Natural killer cell (primary cell): ENCODE measurements around the gene MBLAC1. TPM values are rescaled to one million over a fixed set of nuclear protein-coding genes. Genes with fewer than 3 reads are reported as not detected.
"Not testable (repeated sequence)": the region's sequence is repeated elsewhere in the genome, so short reads cannot be mapped to it uniquely, and the experiment has no call there.

Experiments used
- ATAC-seq, 3 donors: fragments of 150-1000 bp in 2 of 3; fragments of 200-7000 bp in 1 of 3; cut with Tn5 transposase; 1 replicate in 1 of 3; 2 replicates in 2 of 3; pipeline ENCODE4 v1.10.0; 2021; ENCODE audit warnings: mild to moderate bottlenecking in 2 of 3, moderate library complexity in 2 of 3
- DNase-seq, 2 donors: peaks; one replicate each; pipeline versions ENCODE4 v3.0.0 to v3.0.0-alpha.2; 2013 to 2021; ENCODE audit warnings: mixed read lengths in 1 of 2
- H3K27ac ChIP-seq: one replicate; pipeline ENCODE4 v1.5.1; 2013; ENCODE audit warnings: mild to moderate bottlenecking, low read length
- H3K27me3 ChIP-seq: one replicate; pipeline ENCODE4 v1.6.1; 2013; ENCODE audit warnings: low read length; ENCODE audit not compliant: control insufficient read depth, insufficient read depth
- H3K36me3 ChIP-seq: one replicate; pipeline ENCODE4 v1.6.1; 2013; ENCODE audit warnings: low read length; ENCODE audit not compliant: control insufficient read depth, insufficient read depth
- H3K4me1 ChIP-seq: one replicate; pipeline ENCODE4 v1.6.1; 2013; ENCODE audit warnings: low read length; ENCODE audit not compliant: control insufficient read depth, insufficient read depth
- H3K4me3 ChIP-seq: one replicate; pipeline ENCODE4 v1.5.1; 2013; ENCODE audit warnings: low read length
- H3K9me3 ChIP-seq: one replicate; pipeline ENCODE4 v1.6.1; 2013; ENCODE audit warnings: low read length; ENCODE audit not compliant: control insufficient read depth, insufficient read depth
- H3K27ac Mint-ChIP-seq, 2 donors: one replicate each; pipeline ENCODE4 v1.8.0; 2022; ENCODE audit warnings: mild to moderate bottlenecking in 2 of 2, mixed read lengths in 2 of 2, moderate library complexity in 1 of 2
- H3K27me3 Mint-ChIP-seq, 2 donors: one replicate each; pipeline ENCODE4 v1.8.0; 2022; ENCODE audit warnings: low read depth in 2 of 2, mixed read lengths in 2 of 2
- H3K36me3 Mint-ChIP-seq: one replicate; pipeline ENCODE4 v1.8.0; 2022; ENCODE audit warnings: mixed read lengths
- H3K4me1 Mint-ChIP-seq, 2 donors: one replicate each; pipeline ENCODE4 v1.8.0; 2022; ENCODE audit warnings: mixed read lengths in 2 of 2
- H3K4me3 Mint-ChIP-seq: one replicate; pipeline ENCODE4 v1.8.0; 2022; ENCODE audit warnings: mild to moderate bottlenecking, moderate library complexity, mixed read lengths
- H3K9me3 Mint-ChIP-seq, 2 donors: one replicate each; pipeline ENCODE4 v1.8.0; 2022; ENCODE audit warnings: mixed read lengths in 2 of 2
- WGBS: methylation state at CpG from one replicate; pipeline ENCODE4 v1.1.7; 2013; ENCODE audit warnings: missing lambda C conversion rate; ENCODE audit not compliant: insufficient coverage; 5-methylcytosine and 5-hydroxymethylcytosine counted together
- intact Hi-C: fragments of 100-400 bp; cut with micrococcal nuclease; formaldehyde crosslinking; loops from one replicate; pipeline ENCODE4 v1.14.2; 2022
- total RNA-seq, 4 donors: library from RNA; stranded (reverse); fragments of 120-200 nt in 1 of 4; gene quantifications; one replicate each; pipeline versions ENCODE4 v1.2.3 to v1.2.4, GENCODE V29; 2013 to 2022
- TF ChIP-seq, protein P1 (sequence below): fragments of 200-600 bp; IDR thresholded peaks from one replicate; pipeline ENCODE4 v1.8.0; 2022; ENCODE audit warnings: antibody characterized with exemption

Gene MBLAC1
- total RNA-seq, 3 donors from 2014 or later (not counting 1 experiment from before 2014, with no cell fraction given), result 2.8 to 4.3 (median 4.1) TPM

DNA sequence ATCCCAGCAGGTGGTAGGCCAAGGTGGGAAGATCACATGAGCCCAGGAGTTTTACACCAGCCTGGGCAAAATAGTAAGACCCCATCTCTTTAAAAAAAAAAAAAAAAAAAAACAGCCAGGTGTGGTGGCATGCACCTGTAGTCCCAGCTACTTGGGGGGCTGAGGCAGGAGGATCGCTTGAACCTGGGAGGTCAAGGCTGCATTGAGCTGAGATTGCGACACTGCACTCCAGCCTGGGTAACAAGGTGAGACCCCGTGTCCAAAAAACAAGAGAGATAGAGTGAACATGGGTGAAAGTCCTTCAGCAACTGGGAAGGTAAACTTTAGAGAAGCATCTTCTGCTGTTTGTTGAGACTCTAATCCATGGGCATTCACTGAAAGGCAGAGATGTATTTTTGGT is 15.7 kb downstream of the MBLAC1 start:
- Mint-ChIP-seq H3K4me3 (no peak overlapping the region), H3K9me3 (no peaks in the 10 kb centered on the region), H3K27ac (no peak overlapping the region), H3K4me1 (no peaks in the 10 kb centered on the region), H3K27me3 (peaks cover 0 to 6% of the 10 kb centered on the region in 2 donors), H3K36me3 (no peaks in the 10 kb centered on the region)
- 95% methylated on average over 3 of the region's 3 CpGs for WGBS
- TF ChIP-seq, protein P1, sequence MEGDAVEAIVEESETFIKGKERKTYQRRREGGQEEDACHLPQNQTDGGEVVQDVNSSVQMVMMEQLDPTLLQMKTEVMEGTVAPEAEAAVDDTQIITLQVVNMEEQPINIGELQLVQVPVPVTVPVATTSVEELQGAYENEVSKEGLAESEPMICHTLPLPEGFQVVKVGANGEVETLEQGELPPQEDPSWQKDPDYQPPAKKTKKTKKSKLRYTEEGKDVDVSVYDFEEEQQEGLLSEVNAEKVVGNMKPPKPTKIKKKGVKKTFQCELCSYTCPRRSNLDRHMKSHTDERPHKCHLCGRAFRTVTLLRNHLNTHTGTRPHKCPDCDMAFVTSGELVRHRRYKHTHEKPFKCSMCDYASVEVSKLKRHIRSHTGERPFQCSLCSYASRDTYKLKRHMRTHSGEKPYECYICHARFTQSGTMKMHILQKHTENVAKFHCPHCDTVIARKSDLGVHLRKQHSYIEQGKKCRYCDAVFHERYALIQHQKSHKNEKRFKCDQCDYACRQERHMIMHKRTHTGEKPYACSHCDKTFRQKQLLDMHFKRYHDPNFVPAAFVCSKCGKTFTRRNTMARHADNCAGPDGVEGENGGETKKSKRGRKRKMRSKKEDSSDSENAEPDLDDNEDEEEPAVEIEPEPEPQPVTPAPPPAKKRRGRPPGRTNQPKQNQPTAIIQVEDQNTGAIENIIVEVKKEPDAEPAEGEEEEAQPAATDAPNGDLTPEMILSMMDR, result no peak
- Histone ChIP-seq H3K27ac (no peak overlapping the region), H3K4me3 (no peak overlapping the region), H3K36me3 (no peaks in the 10 kb centered on the region), H3K27me3 (no peaks in the 10 kb centered on the region), H3K9me3 (no peaks in the 10 kb centered on the region), H3K4me1 (no peaks in the 10 kb centered on the region)
- DNase-seq (no peak), ATAC-seq (no peak)
- intact Hi-C loops, result no loop called here

DNA sequence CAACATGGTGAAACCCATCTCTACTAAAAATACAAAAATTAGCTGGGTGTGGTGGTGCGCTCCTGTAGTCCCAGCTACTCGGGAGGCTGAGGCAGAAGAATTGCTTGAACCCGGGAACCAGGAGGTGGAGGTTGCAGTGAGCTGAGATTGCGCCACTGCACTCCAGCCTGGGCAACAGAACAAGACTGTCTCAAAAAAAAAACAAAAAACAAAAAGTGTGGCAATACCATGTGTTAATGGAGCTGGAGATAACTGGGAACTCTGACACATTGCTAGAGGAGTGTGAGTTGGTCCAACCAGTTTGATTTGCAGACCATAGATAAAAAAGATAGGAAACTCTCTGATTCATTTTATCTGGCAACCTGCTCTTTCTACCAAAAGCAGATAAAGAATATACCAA is 19.6 kb downstream of the MBLAC1 start:
- H3K27ac ChIP-seq, intact Hi-C loops, H3K4me3 Mint-ChIP-seq, ATAC-seq, H3K36me3 Mint-ChIP-seq, H3K27me3 ChIP-seq, H3K9me3 Mint-ChIP-seq, H3K27ac Mint-ChIP-seq, H3K4me3 ChIP-seq, H3K36me3 ChIP-seq, DNase-seq, H3K27me3 Mint-ChIP-seq, H3K9me3 ChIP-seq: not testable (repeated sequence)
- peaks cover 23 to 26% of the 10 kb centered on the region in 2 donors for H3K4me1 Mint-ChIP-seq
- peaks cover 17% of the 10 kb centered on the region for H3K4me1 ChIP-seq
- 96% methylated on average over 4 of the region's 4 CpGs for whole genome bisulfite sequencing

DNA sequence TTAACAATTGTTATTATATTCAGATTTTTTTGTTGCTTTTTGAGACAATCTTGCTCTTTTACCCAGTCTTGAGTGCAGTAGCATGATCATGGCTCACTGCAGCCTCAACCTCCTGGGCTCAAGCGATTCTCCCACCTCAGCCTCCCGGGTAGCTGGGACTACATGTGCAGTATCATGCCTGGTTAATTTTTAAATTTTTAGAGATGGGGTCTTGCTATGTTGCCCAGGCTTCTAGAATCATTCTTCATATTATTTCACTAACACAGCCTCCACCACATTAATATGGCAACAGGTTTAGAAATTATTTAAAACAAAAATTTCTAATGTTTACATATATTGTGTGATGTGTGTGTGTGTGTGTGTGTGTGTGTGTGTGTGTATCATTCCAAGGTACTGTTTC is 20.5 kb downstream of the MBLAC1 start:
- ATAC-seq, result no peak
- H3K9me3 Mint-ChIP-seq, result no peaks in the 10 kb centered on the region
- no peak overlapping the region for H3K27ac ChIP-seq
- intact Hi-C loops, result no loop called here
- H3K27me3 ChIP-seq, result no peaks in the 10 kb centered on the region
- peaks cover 27 to 29% of the 10 kb centered on the region in 2 donors for H3K4me1 Mint-ChIP-seq
- no peaks in the 10 kb centered on the region for H3K9me3 ChIP-seq
- no peak overlapping the region for H3K4me3 Mint-ChIP-seq
- DNase-seq, result no peak
- H3K36me3 Mint-ChIP-seq, result no peaks in the 10 kb centered on the region
- H3K4me1 ChIP-seq, result peaks cover 20% of the 10 kb centered on the region
- H3K36me3 ChIP-seq, result no peaks in the 10 kb centered on the region
- no peak overlapping the region for H3K27ac Mint-ChIP-seq
- H3K4me3 ChIP-seq, result no peak overlapping the region
- TF ChIP-seq, protein P1, result no peak
- 100% methylated on average over 2 of the region's 2 CpGs for WGBS
- H3K27me3 Mint-ChIP-seq, result no peaks in the 10 kb centered on the region

DNA sequence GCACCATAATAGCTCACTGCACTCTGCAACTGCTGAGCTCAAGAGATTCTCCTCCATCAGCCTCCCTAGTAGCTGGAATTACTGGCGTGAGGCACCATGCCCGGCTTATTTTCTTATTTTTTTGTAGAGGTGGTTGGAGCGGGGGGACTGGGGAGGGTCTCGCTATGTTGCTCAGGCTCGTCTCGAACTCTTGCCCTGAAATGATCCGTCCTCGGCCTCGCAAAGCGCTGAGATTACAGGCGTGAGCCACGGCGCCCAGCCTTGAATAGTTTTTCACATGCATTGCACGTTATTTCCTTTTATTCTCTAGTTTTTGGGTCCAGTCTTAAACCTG is 21.4 kb downstream of the MBLAC1 start:
- no peaks in the 10 kb centered on the region for H3K9me3 ChIP-seq
- H3K27me3 ChIP-seq, result no peaks in the 10 kb centered on the region
- no peaks in the 10 kb centered on the region for H3K9me3 Mint-ChIP-seq
- peaks cover 4% of the 10 kb centered on the region for H3K36me3 ChIP-seq
- peak in 1 of 3 donors; percentile 0 for ATAC-seq
- peak overlapping the region; percentile 97 for H3K4me3 Mint-ChIP-seq
- peak overlapping the region; percentile 97 for H3K4me3 ChIP-seq
- 12% methylated on average over 12 of the region's 14 CpGs for WGBS
- no peaks in the 10 kb centered on the region for H3K36me3 Mint-ChIP-seq
- intact Hi-C loops, result loop anchor here (1.0 kb wide), 1 partner anchor 10 kb away; the partner anchor contains the start of gene TRAPPC14
- H3K4me1 Mint-ChIP-seq, result peaks cover 30 to 34% of the 10 kb centered on the region in 2 donors
- no peak for DNase-seq
- H3K27ac ChIP-seq, result peak overlapping the region; percentile 95
- H3K4me1 ChIP-seq, result peaks cover 21% of the 10 kb centered on the region
- H3K27ac Mint-ChIP-seq, result peak overlapping the region; percentile 96 to 99
- no peaks in the 10 kb centered on the region for H3K27me3 Mint-ChIP-seq
- TF ChIP-seq, protein P1, result no peak
